Measurements from ENCODE around the gene POSTN. TPM values are rescaled to one million over a fixed set of nuclear protein-coding genes. Genes with fewer than 3 reads are reported as not detected.
"Not testable (repeated sequence)": the region's sequence is repeated elsewhere in the genome, so short reads cannot be mapped to it uniquely, and the experiment has no call there.

POSTN gene
- total RNA-seq, 3 donors from 2014 or later (not counting 1 experiment from before 2014, with no cell fraction given): not detected

DNA sequence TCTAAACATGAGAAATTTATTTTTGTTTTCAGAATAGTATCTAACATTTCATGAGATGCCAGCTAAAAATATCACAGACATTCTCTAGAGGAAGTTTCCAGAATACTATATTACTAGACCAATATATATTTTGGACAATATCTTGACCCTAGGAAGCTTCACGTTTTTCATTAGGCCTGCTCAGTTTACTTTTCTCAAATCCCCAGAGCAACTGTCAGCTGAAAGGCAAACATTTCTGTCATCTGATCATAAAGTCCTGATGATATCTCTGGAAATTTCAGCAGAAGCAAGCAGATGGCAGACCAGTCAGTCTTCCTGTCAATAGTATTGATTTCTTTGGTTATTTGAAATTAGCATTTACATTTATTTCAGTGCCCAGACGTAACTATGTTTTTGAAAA is 4.0 kb downstream of the POSTN start:
- no peaks in the 10 kb centered on the region for H3K27me3 ChIP-seq (ENCODE audit: control insufficient read depth, insufficient read depth, low read length)
- TF ChIP-seq, protein P1, sequence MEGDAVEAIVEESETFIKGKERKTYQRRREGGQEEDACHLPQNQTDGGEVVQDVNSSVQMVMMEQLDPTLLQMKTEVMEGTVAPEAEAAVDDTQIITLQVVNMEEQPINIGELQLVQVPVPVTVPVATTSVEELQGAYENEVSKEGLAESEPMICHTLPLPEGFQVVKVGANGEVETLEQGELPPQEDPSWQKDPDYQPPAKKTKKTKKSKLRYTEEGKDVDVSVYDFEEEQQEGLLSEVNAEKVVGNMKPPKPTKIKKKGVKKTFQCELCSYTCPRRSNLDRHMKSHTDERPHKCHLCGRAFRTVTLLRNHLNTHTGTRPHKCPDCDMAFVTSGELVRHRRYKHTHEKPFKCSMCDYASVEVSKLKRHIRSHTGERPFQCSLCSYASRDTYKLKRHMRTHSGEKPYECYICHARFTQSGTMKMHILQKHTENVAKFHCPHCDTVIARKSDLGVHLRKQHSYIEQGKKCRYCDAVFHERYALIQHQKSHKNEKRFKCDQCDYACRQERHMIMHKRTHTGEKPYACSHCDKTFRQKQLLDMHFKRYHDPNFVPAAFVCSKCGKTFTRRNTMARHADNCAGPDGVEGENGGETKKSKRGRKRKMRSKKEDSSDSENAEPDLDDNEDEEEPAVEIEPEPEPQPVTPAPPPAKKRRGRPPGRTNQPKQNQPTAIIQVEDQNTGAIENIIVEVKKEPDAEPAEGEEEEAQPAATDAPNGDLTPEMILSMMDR (IDR thresholded peaks at IDR 0.05): no peak
- Mint-ChIP-seq H3K36me3 (no peaks in the 10 kb centered on the region), H3K9me3 (peaks cover 0 to 2% of the 10 kb centered on the region in 2 donors), H3K27ac (no peak overlapping the region), H3K4me1 (no peaks in the 10 kb centered on the region), H3K27me3 (ENCODE audit: low read depth in 2 of 2) (no peaks in the 10 kb centered on the region), H3K4me3 (no peak overlapping the region)
- no peak for ATAC-seq
- no peak for DNase-seq
- no peaks in the 10 kb centered on the region for H3K4me1 ChIP-seq (ENCODE audit: control insufficient read depth, insufficient read depth, low read length)
- no peak overlapping the region for H3K4me3 ChIP-seq (ENCODE audit: low read length)
- intact Hi-C loops (cut with micrococcal nuclease): no loop called here
- no peaks in the 10 kb centered on the region for H3K36me3 ChIP-seq (ENCODE audit: control insufficient read depth, insufficient read depth, low read length)
- H3K9me3 ChIP-seq (ENCODE audit: control insufficient read depth, insufficient read depth, low read length): no peaks in the 10 kb centered on the region
- H3K27ac ChIP-seq (ENCODE audit: low read length): no peak overlapping the region
- 89% methylated on average over 1 of the region's 2 CpGs for WGBS (ENCODE audit: insufficient coverage)

DNA sequence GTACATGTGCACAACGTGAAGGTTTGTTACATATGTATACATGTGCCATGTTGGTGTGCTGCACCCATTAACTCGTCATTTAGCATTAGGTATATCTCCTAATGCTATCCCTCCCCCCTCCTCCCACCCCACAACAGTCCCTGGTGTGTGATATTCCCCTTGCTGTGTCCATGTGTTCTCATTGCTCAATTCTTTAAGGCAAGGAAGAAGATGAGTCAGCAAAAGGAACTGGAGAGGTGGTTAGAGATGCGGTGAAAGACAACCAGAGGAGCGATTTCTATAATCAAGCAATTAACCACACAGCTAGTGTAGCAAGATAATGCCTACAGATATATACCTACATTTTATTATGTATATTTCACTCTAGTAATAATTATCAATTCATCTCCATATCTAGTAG is 9.2 kb downstream of the POSTN start:
- H3K36me3 ChIP-seq (ENCODE audit: control insufficient read depth, insufficient read depth, low read length); H3K27me3 Mint-ChIP-seq (ENCODE audit: low read depth in 2 of 2); H3K9me3 ChIP-seq (ENCODE audit: control insufficient read depth, insufficient read depth, low read length); H3K36me3 Mint-ChIP-seq; H3K4me3 ChIP-seq (ENCODE audit: low read length); H3K4me1 Mint-ChIP-seq; intact Hi-C loops (cut with micrococcal nuclease); H3K27ac ChIP-seq (ENCODE audit: low read length); H3K4me1 ChIP-seq (ENCODE audit: control insufficient read depth, insufficient read depth, low read length); H3K27ac Mint-ChIP-seq; ATAC-seq; H3K4me3 Mint-ChIP-seq; H3K27me3 ChIP-seq (ENCODE audit: control insufficient read depth, insufficient read depth, low read length); H3K9me3 Mint-ChIP-seq; DNase-seq: not testable (repeated sequence)
- WGBS (ENCODE audit: insufficient coverage): no CpG with 5 or more reads among the region's 4 CpGs

DNA sequence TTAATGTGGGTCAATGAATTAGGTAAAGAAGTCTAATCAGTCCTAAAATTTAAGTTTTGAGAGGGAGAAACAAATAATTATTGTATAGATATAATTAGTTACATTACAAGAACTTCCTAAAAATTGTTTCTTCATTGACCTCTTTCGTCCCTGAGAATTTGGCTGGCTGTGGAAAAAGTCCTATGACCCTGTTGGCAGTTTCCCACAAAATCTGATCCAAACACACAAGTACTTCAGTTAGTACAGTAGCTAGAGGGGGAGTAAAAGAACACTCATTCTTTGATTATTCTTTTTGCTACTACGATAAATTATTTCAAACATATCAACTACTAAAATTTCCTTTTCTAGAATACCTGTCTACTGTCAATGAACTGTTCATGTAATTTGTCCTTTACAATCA is 11.3 kb downstream of the POSTN start:
- ATAC-seq (no peak), DNase-seq (no peak)
- Mint-ChIP-seq H3K4me1 (no peaks in the 10 kb centered on the region), H3K36me3 (no peaks in the 10 kb centered on the region), H3K27ac (no peak overlapping the region), H3K27me3 (ENCODE audit: low read depth in 2 of 2) (no peaks in the 10 kb centered on the region), H3K4me3 (no peak overlapping the region), H3K9me3 (peaks cover 2 to 5% of the 10 kb centered on the region in 2 donors)
- TF ChIP-seq, protein P1 (IDR thresholded peaks at IDR 0.05): no peak
- no peaks in the 10 kb centered on the region for H3K9me3 ChIP-seq (ENCODE audit: control insufficient read depth, insufficient read depth, low read length)
- H3K4me3 ChIP-seq (ENCODE audit: low read length): no peak overlapping the region
- intact Hi-C loops (cut with micrococcal nuclease): no loop called here
- no peaks in the 10 kb centered on the region for H3K4me1 ChIP-seq (ENCODE audit: control insufficient read depth, insufficient read depth, low read length)
- H3K36me3 ChIP-seq (ENCODE audit: control insufficient read depth, insufficient read depth, low read length): no peaks in the 10 kb centered on the region
- H3K27ac ChIP-seq (ENCODE audit: low read length): no peak overlapping the region
- no CpG with 5 or more reads among the region's 2 CpGs for WGBS (ENCODE audit: insufficient coverage)
- H3K27me3 ChIP-seq (ENCODE audit: control insufficient read depth, insufficient read depth, low read length): no peaks in the 10 kb centered on the region

DNA sequence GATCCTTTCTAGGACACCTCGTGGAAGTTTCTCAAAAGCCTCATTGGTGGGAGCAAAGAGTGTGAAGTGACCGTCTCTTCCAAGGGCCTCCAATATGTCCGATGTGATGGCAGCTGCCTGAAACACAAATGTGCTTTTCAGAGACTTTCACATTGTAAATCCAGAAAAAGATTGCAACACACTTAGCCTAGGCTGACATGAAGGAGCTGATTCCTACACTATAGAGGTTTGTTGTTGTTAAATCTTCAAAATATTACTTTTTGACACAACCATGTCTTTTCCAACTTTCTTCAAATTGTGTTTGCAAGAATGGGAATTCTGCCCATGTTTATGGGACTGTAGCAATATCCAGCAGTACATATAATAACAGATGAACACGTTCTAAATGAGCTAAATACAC is 12.4 kb downstream of the POSTN start:
- no peaks in the 10 kb centered on the region for H3K4me1 ChIP-seq (ENCODE audit: control insufficient read depth, insufficient read depth, low read length)
- DNase-seq: no peak
- Mint-ChIP-seq H3K4me1 (no peaks in the 10 kb centered on the region), H3K4me3 (no peak overlapping the region), H3K36me3 (no peaks in the 10 kb centered on the region), H3K27me3 (ENCODE audit: low read depth in 2 of 2) (no peaks in the 10 kb centered on the region), H3K9me3 (peaks cover 2% of the 10 kb centered on the region in 2 donors), H3K27ac (no peak overlapping the region)
- no peaks in the 10 kb centered on the region for H3K36me3 ChIP-seq (ENCODE audit: control insufficient read depth, insufficient read depth, low read length)
- TF ChIP-seq, protein P1 (IDR thresholded peaks at IDR 0.05): no peak
- H3K27ac ChIP-seq (ENCODE audit: low read length): no peak overlapping the region
- no peaks in the 10 kb centered on the region for H3K27me3 ChIP-seq (ENCODE audit: control insufficient read depth, insufficient read depth, low read length)
- intact Hi-C loops (cut with micrococcal nuclease): no loop called here
- H3K4me3 ChIP-seq (ENCODE audit: low read length): no peak overlapping the region
- WGBS (ENCODE audit: insufficient coverage): 83% methylated on average over 3 of the region's 4 CpGs
- ATAC-seq: no peak
- no peaks in the 10 kb centered on the region for H3K9me3 ChIP-seq (ENCODE audit: control insufficient read depth, insufficient read depth, low read length)

Data from natural killer cell (primary cell).